Head of caudate nucleus (tissue), 42 donors: ENCODE data around the gene NFYC.
"Not testable (repeated sequence)": the region's sequence is repeated elsewhere in the genome, so short reads cannot be mapped to it uniquely, and the experiment has no call there.

ENCODE experiments used
- DNase-seq, 42 donors: peaks; one replicate each; pipeline versions ENCODE4 v3.0.0 to v3.0.0-alpha.2; 2020 to 2021; ENCODE audit warnings: mixed read lengths in 7 of 42
- intact Hi-C: fragments of 100-400 bp; cut with DNase I; formaldehyde crosslinking; loops from one replicate; pipeline ENCODE4 v1.15.0; 2022

The NFYC gene

GRCh38 chr1:40699787-40700186 lies 8.3 kb downstream of the NFYC start:
- DNase-seq = no peak
- intact Hi-C loops = no loop called here

- intact Hi-C loops = no loop called here
- no peak for DNase-seq
These were observed 10.2 kb downstream of the NFYC start for GRCh38 chr1:40701684-40702083.

- intact Hi-C loops, DNase-seq: not testable (repeated sequence)
These were observed 11.3 kb downstream of the NFYC start for GRCh38 chr1:40702810-40703209.

- intact Hi-C loops = no loop called here
- no peak for DNase-seq
These were observed 11.8 kb downstream of the NFYC start for GRCh38 chr1:40703316-40703715.

GRCh38 chr1:40704817-40705733 lies 13.6 kb downstream of the NFYC start:
- DNase-seq = no peak
- intact Hi-C loops = no loop called here

GRCh38 chr1:40706626-40707025 lies 15.1 kb downstream of the NFYC start:
- intact Hi-C loops = no loop called here
- DNase-seq = no peak

- intact Hi-C loops = loop anchor here (2.0 kb wide), 1 partner anchor 18 kb away; the partner anchor contains the start of gene NFYC
- DNase-seq = peak in 2 of 42 donors; percentile 8 to 20
These were observed 17.2 kb downstream of the NFYC start for GRCh38 chr1:40708750-40709099.

GRCh38 chr1:40709100-40709801 lies 17.7 kb downstream of the NFYC start:
- intact Hi-C loops = loop anchor here (2.0 kb wide), 1 partner anchor 18 kb away; the partner anchor contains the start of gene NFYC
- peak; percentile 23 to 96 (median 84) for DNase-seq

GRCh38 chr1:40709802-40710278 lies 18.3 kb downstream of the NFYC start:
- peak in 1 of 42 donors; percentile 3 for DNase-seq
- intact Hi-C loops = loop anchor here (2.0 kb wide), 1 partner anchor 19 kb away; the partner anchor contains the start of gene NFYC

GRCh38 chr1:40710581-40711315 lies 19.2 kb downstream of the NFYC start:
- intact Hi-C loops = no loop called here
- DNase-seq = peak in 24 of 42 donors; percentile 4 to 55 (median 28)

- peak in 1 of 42 donors; percentile 8 for DNase-seq
- intact Hi-C loops = no loop called here
These were observed 20.2 kb downstream of the NFYC start for GRCh38 chr1:40711465-40712404.

- no peak for DNase-seq
- intact Hi-C loops = no loop called here
These were observed 21.0 kb downstream of the NFYC start for GRCh38 chr1:40712405-40712944.

- intact Hi-C loops = no loop called here
- peak in 1 of 42 donors; percentile 4 for DNase-seq
These were observed 21.5 kb downstream of the NFYC start for GRCh38 chr1:40712997-40713396.

GRCh38 chr1:40715491-40716059 lies 24.1 kb downstream of the NFYC start:
- DNase-seq = no peak
- intact Hi-C loops = no loop called here

GRCh38 chr1:40717065-40717464 lies 25.6 kb downstream of the NFYC start:
- no peak for DNase-seq

GRCh38 chr1:40717955-40718354 lies 26.5 kb downstream of the NFYC start:
- DNase-seq = no peak
- intact Hi-C loops = no loop called here

More at GRCh38 chr1:40717065-40717464, 25.6 kb downstream of the NFYC start:
- intact Hi-C loops = no loop called here

GRCh38 chr1:40720493-40720892 lies 29.0 kb downstream of the NFYC start:
- DNase-seq = no peak
- intact Hi-C loops = no loop called here

- intact Hi-C loops = no loop called here
- no peak for DNase-seq
These were observed 31.1 kb downstream of the NFYC start for GRCh38 chr1:40722622-40723021.
